ENCODE data around the gene MYPOP.

Gene MYPOP, protein sequence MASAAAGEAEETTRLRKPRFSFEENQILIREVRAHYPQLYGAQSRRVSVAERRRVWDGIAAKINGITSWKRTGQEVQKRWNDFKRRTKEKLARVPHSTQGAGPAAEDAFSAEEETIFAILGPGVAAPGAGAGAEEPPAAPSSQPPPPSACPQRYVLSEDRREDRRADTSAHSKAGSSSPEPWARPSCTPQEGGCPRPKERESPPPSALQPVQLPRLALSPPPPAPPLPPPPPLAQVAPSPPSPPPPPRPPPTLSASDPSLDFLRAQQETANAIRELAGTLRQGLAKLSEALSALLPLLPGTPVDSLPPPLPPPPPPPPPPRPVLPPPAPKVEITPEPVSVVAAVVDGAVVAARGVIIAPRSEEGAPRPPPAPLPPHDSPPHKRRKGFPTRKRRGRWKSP

DNA sequence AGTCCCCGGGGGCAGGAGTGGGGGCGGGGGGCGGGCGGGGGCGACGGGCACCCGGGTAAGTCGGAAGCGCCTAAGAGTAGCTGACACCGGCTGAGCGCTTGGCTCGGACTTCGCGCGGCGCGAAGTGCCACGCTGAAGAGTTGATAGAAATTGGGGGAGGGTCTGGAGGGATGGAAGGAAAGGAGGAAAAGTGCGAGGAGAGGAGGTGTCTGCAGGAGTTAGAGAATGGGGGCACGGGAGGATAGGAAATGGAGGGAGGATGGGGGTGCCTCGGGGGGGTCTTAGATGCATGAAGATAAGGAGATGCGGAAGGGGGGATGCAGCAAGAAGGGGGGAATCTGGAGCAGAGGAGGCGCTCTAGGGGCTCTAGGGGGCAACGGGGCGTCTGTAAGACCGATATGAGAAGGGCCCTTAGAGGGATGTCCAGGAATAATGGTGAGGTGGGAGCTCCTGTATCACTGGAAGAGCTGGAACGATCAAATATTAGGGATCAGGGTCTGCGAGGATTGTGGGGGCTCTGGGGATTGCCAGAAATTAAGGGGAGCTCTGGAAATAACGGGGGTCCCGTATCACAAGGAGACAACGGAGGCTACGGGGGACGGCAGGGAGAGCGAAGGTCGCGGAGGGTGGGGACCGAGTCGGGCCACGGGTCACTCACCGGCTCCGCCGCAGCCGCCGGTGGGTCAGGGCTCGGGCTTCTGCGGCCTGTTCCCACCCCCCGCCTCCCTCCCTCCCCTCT, at the start of gene MYPOP:
Gene MYPOP, minus strand, starts transcription at position 702 of the 739 bp plus-strand sequence. CDS start 840 bp downstream, outside the sequence.
- no peak for DNase-seq

DNA sequence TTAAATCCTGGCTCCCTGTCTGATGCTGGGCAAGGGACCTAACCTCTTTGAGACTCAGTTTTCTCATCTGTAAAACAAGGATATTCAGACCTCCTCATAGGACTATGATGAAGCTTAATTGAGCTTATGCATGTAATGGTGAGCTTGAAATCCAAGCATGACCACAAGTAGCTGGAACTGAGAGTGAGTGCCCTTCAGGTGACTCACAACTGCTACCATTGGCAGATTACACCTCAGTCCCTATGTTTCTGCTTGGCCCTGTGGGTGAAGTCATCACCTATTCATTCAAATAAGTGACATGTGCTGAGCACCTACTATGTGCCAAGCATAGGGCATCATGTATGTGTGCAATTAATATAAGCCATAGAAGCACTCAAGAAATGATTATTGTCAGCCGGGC, 45.5 kb upstream of the MYPOP start:
- DNase-seq, result no peak

DNA sequence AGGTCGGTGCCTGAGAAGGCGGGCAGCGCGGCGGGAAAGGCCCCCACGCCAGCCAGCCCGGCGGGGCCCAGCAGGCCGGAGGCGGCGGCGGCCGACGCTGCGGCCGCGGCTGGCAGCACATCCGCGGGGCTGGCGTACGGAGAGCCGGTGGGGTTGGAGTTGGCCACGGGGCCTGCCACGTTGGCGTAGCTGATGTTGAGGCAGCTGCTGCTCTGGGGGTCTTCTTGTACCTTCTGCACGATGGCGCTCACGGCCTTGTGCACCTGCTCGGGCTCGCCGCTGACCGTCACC, 38.0 kb upstream of the MYPOP start:
- DNase-seq, result no peak

DNA sequence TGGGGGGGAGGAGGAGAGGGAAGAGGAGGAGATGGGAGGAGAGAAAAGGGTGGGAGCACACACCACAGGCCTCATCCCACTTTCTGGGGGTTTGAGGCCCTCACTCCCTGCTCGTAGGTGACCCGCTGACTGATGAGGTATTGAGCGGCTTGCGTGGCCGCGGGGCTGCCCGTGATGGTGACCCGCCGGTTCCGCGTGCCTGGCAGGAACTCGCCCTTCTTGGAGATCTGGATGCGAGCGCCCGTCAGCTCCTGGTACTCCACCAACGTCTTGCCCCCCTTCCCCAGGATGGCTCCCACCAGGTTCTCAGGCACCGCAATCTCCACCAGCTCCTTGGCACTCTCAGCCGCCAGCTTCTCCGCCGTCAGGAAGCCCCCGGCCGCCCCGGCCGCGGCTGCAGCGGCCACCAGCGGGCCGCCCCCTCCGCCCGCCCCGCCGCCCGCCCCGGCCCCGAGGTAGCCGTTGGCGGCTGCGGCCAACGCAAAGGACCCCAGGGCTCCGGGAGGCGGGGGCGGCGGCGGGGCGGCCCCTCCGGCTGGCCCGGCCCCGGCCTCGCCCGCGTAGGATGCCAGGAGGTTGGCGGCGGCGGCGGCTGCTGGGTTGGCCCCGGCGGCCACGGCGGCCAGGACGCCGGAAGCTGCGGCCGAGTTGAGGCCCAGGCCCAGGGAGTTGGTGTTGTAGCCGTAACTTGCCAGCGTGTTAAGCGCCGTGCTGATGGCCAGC, 37.5 kb upstream of the MYPOP start:
- no peak for DNase-seq

DNA sequence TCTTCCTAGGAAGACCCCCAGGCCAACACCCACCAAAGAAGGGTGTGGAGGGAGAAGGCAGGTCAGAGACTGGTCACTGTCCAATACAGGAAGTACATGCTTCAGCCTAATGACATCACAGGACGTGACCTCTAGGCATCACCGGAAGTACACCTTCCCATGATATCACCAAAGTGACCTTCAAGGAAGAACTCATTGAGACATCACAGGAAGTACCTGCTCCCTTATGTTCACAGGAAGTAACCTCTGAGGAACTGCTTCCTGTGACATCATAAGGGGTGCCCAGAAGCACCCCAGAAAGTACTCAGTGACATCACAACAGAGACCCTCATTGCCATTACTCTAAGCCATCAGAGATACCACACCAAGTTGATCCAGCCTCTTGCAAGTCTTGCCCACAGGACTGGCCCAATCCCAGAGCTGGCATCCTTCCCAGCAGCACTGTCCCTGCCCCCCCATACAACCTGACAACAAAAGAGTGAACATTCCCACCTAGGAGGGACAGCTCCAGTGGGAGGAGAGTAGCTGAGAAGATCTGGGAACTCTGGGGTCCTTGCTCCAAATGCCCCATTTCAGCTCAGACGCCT, 36.4 kb upstream of the MYPOP start:
- DNase-seq, result no peak

DNA sequence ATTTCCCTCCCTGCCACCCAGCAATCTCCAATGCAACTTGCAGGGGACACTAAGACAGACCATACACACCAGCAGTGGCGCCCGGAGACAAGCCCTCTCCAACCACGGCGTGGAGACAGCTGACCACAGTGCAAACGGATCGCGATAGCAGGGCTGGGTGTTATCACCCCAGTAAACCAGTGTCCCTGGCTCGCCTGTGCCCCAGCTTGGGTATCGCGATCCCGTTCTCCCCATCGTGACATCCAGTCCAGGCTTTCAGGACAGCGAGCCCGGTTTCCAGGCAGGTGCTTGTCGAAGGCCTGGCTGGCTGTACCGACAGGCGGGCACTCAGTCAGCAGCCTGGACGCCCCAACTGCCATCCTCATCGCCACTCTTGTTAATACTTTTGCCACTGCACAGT, 32.9 kb upstream of the MYPOP start:
- no peak for DNase-seq

DNA sequence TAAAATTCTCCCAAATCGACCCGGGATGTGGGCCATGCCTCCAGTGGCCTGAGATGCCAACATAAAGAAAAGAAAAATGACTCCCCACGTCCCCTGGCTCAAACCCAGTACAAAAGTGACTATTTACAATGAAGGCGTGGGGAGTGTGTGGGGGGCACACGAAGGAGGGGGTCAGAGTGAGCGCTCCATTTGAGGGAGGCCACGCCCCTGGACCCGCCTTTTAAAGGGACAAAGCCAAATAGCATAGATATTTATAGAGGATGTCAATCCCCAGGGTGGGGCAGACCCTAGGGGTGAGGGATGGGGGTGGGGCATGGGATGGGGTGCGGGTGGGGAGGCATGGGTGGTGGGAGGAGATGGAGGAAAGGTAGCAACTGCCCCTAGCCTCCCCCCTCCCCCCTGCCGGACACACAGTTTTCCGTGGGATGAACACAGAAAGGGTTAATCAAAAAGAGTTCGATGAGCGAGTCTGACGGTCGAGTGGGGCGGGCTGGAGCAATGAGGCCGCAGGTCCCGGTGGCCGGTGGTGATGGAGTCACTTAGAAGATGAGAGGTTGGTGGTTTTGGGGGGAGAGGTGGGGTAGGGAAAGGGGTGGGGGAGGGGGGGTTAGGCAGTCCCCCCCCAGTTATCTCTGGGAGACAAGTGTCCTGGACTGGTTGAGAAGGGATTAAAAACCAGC, 32.3 kb upstream of the MYPOP start:
- DNase-seq, result no peak

DNA sequence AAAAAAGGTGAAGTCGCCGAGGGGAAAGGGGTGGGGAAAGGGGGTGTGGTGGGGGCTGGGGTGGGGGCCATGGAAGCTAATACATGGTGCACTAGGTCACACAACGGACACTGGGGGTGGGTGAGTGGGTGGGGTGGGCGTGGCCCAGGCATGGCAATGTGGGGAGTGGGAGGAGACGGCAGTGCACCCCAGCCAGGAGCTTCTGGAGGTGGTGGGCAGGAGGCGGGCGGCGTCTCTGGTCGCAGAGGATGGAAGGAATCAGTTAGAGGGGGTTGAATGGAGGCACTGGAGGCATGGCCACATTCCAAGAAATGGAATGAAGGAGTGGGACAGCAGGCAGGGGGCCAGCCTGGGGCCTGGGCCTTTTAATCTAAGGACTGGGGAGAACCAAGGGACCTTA, 31.3 kb upstream of the MYPOP start:
- no peak for DNase-seq

DNA sequence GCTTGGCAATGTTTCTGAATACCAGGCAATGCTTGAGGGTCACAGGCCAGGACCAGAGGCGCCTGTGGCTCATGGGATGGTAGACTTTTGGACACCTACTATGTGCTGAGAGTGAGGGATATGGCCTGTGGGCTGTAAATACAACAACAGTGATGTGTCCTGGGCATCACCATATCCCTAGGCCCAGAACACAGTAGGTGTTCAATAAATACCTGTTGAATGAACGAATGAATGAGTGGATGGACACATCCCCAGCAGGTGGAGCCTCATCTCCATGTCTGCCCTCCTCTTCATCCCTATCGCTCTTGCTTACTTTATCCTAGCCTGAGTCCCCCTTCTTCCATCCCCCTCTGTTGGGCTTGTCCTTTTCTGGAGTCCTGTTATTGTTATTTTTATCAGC, 28.6 kb upstream of the MYPOP start:
- DNase-seq, result no peak

DNA sequence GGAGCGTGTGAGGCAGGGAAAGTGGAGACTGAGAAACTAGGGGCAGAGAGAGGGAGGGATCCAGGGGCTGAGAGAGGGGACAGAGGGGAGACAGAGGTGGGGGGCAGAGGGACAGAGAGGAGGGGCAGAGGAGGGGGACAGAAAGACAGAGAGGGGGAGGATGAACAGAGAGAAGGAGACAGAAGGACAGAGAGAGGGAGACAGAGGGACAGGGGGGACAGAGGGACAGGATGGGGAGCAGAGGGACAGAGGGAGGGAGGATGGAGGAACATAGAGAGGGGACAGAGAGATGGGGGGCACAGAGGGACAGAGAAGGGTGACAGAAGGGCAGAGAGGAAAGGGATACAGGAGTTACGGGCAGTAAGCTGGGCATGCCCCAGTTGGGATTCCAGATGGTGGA, 26.8 kb upstream of the MYPOP start:
- no peak for DNase-seq

DNA sequence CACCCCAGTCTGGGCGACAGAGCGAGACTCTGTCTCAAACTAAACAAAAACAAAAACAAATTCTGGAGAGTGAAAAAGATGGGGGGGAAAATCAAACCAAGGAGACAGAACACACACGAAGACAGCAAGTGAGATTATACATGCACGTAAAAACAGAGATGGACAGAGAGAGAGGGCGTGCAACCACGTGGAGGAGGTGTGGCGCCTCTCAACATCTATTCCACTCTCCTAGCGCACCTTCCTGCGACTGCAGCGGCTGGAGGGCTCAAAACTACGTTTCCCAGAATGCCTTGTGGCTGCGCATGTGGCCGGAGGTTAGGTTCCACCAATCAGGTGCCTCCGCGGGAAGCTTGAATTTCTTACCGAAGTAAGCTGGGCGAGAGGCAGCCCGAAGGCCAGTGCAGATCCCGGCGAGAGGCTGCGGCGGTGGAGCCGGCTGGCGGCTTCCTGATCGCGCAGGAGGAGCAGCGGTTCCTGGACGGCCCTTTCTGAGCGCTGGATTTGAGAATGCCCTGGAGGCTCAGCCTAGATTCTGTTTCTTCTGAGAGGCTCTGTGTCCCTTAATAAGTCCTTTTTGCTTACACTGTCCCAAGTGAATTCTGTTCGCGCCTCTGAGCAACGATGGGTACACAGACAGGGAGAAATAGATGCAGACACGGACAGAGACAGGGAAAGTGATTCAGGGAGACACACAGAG, 25.3 kb upstream of the MYPOP start:
- peak; percentile 95 for DNase-seq

DNA sequence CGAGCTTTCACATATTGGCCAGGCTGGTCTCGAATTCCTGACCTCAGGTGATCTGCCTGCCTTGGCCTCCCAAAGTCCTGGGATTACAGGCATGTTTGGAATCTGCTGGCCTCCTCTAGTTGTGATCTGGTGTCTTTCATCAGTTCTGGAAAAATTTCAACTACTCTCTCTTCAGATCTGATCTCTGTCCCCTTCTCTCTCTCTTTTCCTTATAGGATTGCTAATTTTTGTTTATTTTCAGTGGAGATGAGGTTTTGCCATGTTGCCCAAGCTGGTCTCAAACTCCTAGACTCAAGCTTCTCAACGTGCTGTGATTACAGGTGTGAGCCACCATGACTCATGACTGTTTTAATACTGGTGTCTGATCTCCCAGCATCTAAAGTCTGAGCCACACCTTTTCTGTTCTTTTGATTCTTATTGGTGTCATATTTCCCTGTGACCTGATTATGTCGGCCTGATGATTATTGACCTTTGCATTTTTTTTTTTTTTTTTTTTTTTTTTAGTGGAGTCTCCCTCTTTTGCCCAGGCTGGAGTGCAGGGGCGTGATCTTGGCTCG, 22.6 kb upstream of the MYPOP start:
- no peak for DNase-seq

DNA sequence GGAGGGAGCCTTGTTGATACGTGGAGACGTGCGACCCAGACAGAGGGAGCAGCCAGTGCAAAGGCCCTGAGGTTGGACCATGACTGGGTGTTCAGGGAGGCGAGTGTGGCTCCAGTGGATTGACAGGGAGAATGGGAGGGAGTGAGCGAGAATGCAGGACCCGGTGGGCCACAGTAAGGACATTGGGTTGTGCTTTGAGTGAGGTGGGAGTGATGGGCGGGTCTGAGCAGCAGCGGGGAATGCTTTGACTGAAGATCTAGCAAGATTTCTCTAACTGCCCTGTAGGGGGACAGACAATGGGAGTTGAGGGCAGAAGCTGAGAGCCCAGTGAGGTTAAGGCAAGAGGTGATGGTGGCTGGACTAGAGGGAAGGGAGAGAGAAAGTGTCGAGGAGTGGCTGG, 19.9 kb upstream of the MYPOP start:
- no peak for DNase-seq

DNA sequence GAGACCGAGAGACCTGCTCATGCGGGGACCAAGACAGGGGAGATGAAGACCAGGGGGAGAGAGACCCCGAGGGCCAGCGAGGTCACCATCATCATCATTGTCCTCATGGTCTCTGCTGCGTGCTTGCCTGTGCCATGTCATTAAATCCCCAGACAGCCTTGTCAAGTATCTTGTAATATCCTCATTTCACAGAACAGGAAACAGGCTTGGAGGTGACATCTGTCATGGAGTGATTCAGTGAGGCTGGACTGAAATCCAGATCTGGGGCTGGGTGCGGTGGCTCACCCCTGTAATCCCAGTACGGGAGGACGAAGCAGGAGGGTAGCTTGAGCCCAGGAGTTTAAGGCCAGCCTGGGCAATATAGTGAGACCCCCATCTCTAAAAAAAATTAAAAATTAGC, 18.0 kb upstream of the MYPOP start:
- DNase-seq, result no peak

DNA sequence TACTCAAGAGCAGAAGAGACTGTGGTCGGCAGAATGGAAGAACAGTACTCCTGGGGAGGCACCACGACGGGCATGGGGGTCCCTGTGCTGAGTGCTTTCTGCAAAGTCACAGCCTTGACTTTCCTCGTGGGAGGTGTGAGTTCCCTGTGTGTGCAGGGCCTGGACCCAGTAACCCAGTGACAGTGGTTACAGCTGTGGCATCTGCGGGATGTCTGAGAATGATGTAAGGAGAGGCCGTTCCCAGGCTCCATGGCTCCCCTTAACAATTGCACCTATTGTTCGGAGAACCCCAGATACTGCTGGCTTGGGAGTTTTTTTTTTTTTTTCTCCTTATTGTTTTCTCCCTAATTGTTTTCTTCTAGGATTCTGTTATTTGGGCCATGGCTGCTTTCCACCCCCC, 17.3 kb upstream of the MYPOP start:
- no peak for DNase-seq

DNA sequence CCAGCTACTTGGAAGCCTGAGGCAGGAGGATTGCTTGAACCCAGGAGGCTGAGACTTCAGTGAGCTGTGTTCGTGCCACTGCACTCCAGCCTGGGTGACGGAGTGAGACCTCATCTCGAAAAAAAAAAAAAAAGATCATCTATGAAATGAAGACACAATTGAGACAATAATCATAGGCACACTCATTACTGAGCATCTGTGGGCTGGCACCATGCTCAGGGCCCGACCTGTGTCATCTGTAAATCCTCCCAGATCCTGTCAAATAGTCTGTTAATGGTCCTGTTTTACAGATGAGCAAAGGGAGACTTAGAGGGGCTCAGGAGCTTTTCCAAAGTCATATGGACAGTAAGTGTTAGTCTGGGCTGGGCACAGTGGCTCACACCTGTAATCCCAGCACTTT, 16.3 kb upstream of the MYPOP start:
- DNase-seq, result no peak

DNA sequence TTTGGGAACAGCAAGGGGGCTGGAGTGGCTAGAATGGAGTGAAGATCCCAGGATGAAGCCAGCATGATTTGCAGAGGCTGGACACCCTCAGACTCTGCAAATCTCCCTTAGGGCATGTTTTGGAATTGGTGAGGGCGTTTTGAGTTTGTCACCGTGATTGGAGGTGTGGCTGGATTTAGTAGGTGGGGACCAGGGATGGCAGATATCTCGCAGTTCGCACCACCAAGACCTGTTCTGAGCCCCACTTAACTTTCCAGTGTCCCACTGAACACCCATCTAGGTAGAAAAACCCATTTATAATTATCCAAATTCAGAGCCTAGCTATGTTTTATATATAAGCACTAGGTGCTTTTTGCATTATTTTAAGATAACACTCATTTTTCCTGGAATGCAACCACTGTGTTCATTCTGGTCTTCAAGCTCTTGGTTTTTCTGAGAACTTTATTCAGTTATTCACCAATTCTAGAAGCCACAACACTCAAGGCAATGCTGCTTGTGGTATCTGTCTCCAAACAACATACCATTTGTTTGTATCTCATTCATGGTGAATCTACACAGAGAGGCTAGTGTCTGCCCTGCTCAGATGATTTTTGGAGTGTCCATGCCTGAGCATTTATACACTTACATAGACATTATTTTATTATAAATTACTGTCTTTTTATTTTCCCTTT, 15.1 kb upstream of the MYPOP start:
- DNase-seq, result no peak

DNA sequence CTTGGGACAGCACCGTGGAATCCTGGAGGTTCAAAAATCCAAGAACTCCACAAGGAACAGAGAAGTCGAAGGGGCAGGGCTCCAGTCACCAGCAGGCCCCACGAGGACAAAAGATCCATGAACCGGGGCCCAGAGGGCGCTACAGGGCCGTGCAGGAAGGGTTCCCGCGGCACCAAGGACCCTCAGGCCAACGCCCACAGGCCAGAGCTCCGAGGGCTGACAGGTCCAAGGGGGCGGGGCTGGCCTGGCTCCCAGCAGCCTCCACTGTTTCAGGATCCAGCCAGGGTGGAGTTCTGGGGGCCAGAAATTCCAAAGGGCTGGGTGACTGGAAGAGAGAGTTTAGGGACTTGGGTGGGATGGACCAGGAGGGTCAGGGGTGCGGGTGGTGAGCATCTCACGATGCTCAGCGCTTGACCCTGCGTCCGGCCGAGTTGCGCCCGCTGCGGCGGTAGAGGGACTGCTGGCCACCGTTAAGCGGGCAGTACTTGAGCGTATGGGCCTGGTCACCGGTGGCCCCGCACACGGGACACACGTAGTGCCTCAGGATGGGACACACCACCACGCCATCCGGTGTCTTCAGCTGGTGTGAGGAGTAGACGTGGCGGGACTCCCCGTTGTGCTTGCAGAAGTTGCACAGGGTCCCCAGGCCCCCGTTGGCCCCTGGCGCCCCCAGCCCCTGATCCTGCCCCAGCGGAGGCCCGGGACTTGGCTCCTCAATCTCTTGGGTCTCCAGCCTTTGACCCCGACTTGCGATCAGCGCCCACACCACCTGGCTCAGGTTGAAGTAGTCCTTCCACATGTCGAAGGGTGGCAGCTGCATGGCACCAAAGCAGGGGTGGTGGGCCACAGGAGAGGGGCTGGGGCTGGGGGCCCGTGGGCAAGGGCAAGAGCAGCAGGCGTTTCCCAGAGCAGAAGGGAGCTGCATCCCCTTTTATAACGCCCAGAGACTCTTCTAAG, 11.7 kb upstream of the MYPOP start, which contains the start of gene NANOS2:
Gene NANOS2, minus strand, starts transcription at position 905 of the 957 bp plus-strand sequence. Its CDS starts 85 bp downstream, at position 820.
- DNase-seq, result no peak

DNA sequence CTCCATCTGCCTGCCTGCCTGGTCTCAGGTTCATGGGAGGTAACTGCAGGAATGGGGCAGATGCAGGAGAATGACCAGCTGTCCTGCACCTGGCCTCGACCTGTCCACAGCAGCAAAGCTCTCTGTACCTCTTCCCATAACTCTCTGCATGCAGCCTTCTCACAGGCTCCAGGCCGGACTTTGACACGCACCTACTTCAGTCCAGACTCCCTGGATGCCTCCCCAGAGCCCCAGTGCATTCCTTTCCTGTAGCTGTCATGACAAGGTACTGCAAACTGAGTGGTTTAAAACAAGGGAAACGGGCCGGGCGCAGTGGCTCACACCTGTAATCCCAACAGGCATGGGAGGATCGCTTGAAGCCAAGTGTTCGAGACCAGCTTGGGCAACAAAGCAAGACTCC, 8.9 kb upstream of the MYPOP start:
- DNase-seq, result no peak

DNA sequence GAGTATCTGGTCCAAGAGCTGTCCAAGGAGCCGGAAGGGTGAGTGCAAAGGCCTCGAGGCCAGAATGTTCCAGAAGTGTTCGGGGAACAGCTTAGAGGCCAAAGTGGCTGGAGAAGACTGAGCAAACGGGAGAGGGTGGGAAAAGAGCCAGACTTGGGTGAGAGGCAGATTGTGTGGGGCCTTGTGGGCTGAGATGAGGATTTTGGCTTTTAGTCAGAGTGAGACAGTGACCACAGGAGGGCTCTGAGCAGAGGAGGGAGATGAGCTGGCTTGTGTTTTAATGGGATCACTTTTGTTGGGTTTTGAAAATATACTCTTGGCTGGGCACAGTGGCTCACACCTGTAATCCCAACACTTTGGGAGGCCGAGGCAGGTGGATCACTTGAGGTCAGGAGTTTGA, 6.5 kb upstream of the MYPOP start:
- no peak for DNase-seq

All from activated effector memory CD4-positive, alpha-beta T cell treated with anti-CD3 and anti-CD28 coated beads, Interleukin-2, amount 50 U/mL, for 16 hours (primary cell).